ENCODE results near the gene ZBTB16. TPM values are rescaled to one million over a fixed set of nuclear protein-coding genes. Genes with fewer than 3 reads are reported as not detected.

ZBTB16 gene
- total RNA-seq, 1 experiment from 2014 or later = 0.21 TPM

GRCh38 chr11:114070464-114071139, 11.1 kb downstream of the ZBTB16 start:
- H3K27me3 ChIP-seq (ENCODE audit: control insufficient read depth, insufficient read depth, low read length) = peaks cover 19% of the 10 kb centered on the region
- intact Hi-C loops (cut with micrococcal nuclease; ENCODE audit: unreplicated experiment) = no loop called here
- ATAC-seq (no peak), DNase-seq (ENCODE audit: low read depth, low spot score) (no peak)
- no peaks in the 10 kb centered on the region for H3K36me3 ChIP-seq (ENCODE audit: control insufficient read depth, insufficient read depth, low read length)
- H3K4me1 ChIP-seq (ENCODE audit: control insufficient read depth, insufficient read depth, low read length) = no peaks in the 10 kb centered on the region
- no TSS peak for BruUV-seq (replicated peaks)
- POLR2A ChIA-PET = no interaction called here
- in situ Hi-C loops (cut with HindIII; ENCODE audit: low pct_unique_long_range_greater_than_20kb, low sequenced_read_pairs) = no loop called here
- no peak overlapping the region for H3K27ac ChIP-seq (ENCODE audit: low read length)
- H3K4me3 ChIP-seq (ENCODE audit: low read depth in 2 of 2, low read length in 2 of 2) = no peak overlapping the region
- CTCF ChIA-PET = no interaction called here
- TF ChIP-seq CTCF (IDR thresholded peaks at IDR 0.05) (no peak), SIN3A (IDR thresholded peaks at IDR 0.05; ENCODE audit: borderline replicate concordance, insufficient read depth, low read depth, low read length) (no peak), TCF7L2 (IDR thresholded peaks at IDR 0.05; ENCODE audit: low read depth, low read length) (no peak), POLR2AphosphoS5 (IDR thresholded peaks at IDR 0.05; ENCODE audit: low read depth, low read length) (no peak), REST (IDR thresholded peaks at IDR 0.05; ENCODE audit: insufficient read depth in 1 of 2, low read depth in 2 of 2, low read length in 1 of 2) (no peak)
- no peaks in the 10 kb centered on the region for H3K9me3 ChIP-seq (ENCODE audit: control insufficient read depth, insufficient read depth, low read depth, low read length)

- no peak for TF ChIP-seq CTCF (IDR thresholded peaks at IDR 0.05)
- no peak for TF ChIP-seq REST (IDR thresholded peaks at IDR 0.05; ENCODE audit: insufficient read depth in 1 of 2, low read depth in 2 of 2, low read length in 1 of 2)
- no peak for TF ChIP-seq SIN3A (IDR thresholded peaks at IDR 0.05; ENCODE audit: borderline replicate concordance, insufficient read depth, low read depth, low read length)
- no peak for TF ChIP-seq POLR2AphosphoS5 (IDR thresholded peaks at IDR 0.05; ENCODE audit: low read depth, low read length)
- TF ChIP-seq TCF7L2 (IDR thresholded peaks at IDR 0.05; ENCODE audit: low read depth, low read length) = no peak
- Histone ChIP-seq H3K36me3 (ENCODE audit: control insufficient read depth, insufficient read depth, low read length) (no peaks in the 10 kb centered on the region), H3K4me3 (ENCODE audit: low read depth in 2 of 2, low read length in 2 of 2) (no peak overlapping the region), H3K9me3 (ENCODE audit: control insufficient read depth, insufficient read depth, low read depth, low read length) (no peaks in the 10 kb centered on the region), H3K27ac (ENCODE audit: low read length) (no peak overlapping the region), H3K27me3 (ENCODE audit: control insufficient read depth, insufficient read depth, low read length) (peaks cover 30% of the 10 kb centered on the region), H3K4me1 (ENCODE audit: control insufficient read depth, insufficient read depth, low read length) (no peaks in the 10 kb centered on the region)
- ATAC-seq (no peak), DNase-seq (ENCODE audit: low read depth, low spot score) (no peak)
- ChIA-PET CTCF (interaction anchor here (0.6 to 0.7 kb wide), 3 partner anchors 13 to 1630 kb away, joined by 4 to 9 read pairs (median 4); no protein-coding TSS in a partner anchor), POLR2A (interaction anchor here (0.6 kb wide), 1 partner anchor 193 kb away, joined by 3 read pairs; no protein-coding TSS in a partner anchor)
- no TSS peak for BruUV-seq (replicated peaks)
- intact Hi-C loops (cut with micrococcal nuclease; ENCODE audit: unreplicated experiment) (no loop called here), in situ Hi-C loops (cut with HindIII; ENCODE audit: low pct_unique_long_range_greater_than_20kb, low sequenced_read_pairs) (no loop called here)
Measured at GRCh38 chr11:114073007-114073827, 13.7 kb downstream of the ZBTB16 start.

Data from Panc1 (cell line).